Endothelial cell of umbilical vein (primary cell): ENCODE measurements around the gene PRPF19. TPM values are rescaled to one million over a fixed set of nuclear protein-coding genes. Genes with fewer than 3 reads are reported as not detected.

ENCODE experiments used
- BruUV-seq: library from RNA; stranded (reverse); fragments of 400-500 nt; replicated peaks from 2 replicates; lab custom pipeline; 2021; lab: Mats Ljungman, UMichigan
- CTCF ChIA-PET: fragments of 300-600, 350-600 bp; sonication (Branson Sonifier 250); formaldehyde crosslinking; loops from one replicate; lab custom pipeline; 2021; ENCODE audit warnings: antibody characterized with exemption, inconsistent platforms; lab: Charles Lee
- POLR2A ChIA-PET: fragments of 300-600, 350-600 bp; sonication (Branson Sonifier 250); formaldehyde crosslinking; loops from one replicate; lab custom pipeline; 2021; ENCODE audit warnings: antibody characterized with exemption, inconsistent platforms; lab: Charles Lee
- DNase-seq: peaks from one replicate; pipeline ENCODE4 v3.0.0-alpha.2; 2011; ENCODE audit warnings: low read depth, low spot score
- FAIRE-seq: peaks from 2 replicates; lab custom pipeline; 2011; peaks lifted over from hg19 to GRCh38; lab: Jason Lieb, UNC
- H2AFZ ChIP-seq: 2 replicates; pipeline ENCODE4 v1.6.0; 2012; ENCODE audit warnings: low read depth, low read length, control low read depth, inconsistent platforms
- H3K27ac ChIP-seq: 2 replicates; pipeline ENCODE4 v1.5.1; 2011; ENCODE audit warnings: low read depth, mild to moderate bottlenecking, control low read depth, low read length, moderate library complexity; ENCODE audit not compliant: insufficient read depth
- H3K27me3 ChIP-seq, 2 experiments: 2 replicates each; pipeline versions ENCODE4 v1.6.0 to v1.6.1; 2011; ENCODE audit warnings: low read length in 2 of 2, mixed read lengths in 1 of 2; ENCODE audit not compliant: control insufficient read depth in 2 of 2, insufficient read depth in 2 of 2
- H3K36me3 ChIP-seq, 2 experiments: 2 replicates in 1 of 2; 3 replicates in 1 of 2; pipeline ENCODE4 v1.5.1; 2011; ENCODE audit warnings: low read length in 2 of 2, mild to moderate bottlenecking in 1 of 2, moderate library complexity in 1 of 2; ENCODE audit not compliant: control insufficient read depth in 2 of 2, insufficient read depth in 2 of 2; ENCODE audit errors: extremely low read depth in 1 of 2
- H3K4me1 ChIP-seq: 3 replicates; pipeline ENCODE4 v1.5.1; 2011; ENCODE audit warnings: mild to moderate bottlenecking, low read length; ENCODE audit not compliant: control insufficient read depth, insufficient read depth; ENCODE audit errors: extremely low read depth
- H3K4me2 ChIP-seq: 2 replicates; pipeline ENCODE4 v1.6.1; 2011; ENCODE audit warnings: low read length, control low read depth, mixed read lengths; ENCODE audit not compliant: insufficient read depth
- H3K4me3 ChIP-seq, 3 experiments: fragments of 200-600 bp in 1 of 3; sonication (generic), shearing (Covaris generic) in 1 of 3; replicated peaks in 1 of 3; 2 replicates each; pipeline ENCODE4 v1.5.1; 2011 to 2016; ENCODE audit warnings: control low read depth in 3 of 3, low read length in 3 of 3, mild to moderate bottlenecking in 2 of 3, inconsistent platforms in 1 of 3, low read depth in 1 of 3, moderate library complexity in 1 of 3; ENCODE audit not compliant: insufficient read depth in 1 of 3
- H3K79me2 ChIP-seq: 2 replicates; pipeline ENCODE4 v1.6.0; 2012; ENCODE audit warnings: low read length, inconsistent platforms; ENCODE audit not compliant: control insufficient read depth, insufficient read depth
- H3K9ac ChIP-seq: replicated peaks from 2 replicates; pipeline ENCODE3; 2011; ENCODE audit warnings: low read length, control low read depth; ENCODE audit not compliant: insufficient read depth; ENCODE audit errors: extremely low read depth
- H3K9me1 ChIP-seq: replicated peaks from 3 replicates; pipeline ENCODE4 v1.6.0; 2011; ENCODE audit warnings: mild to moderate bottlenecking, low read length; ENCODE audit not compliant: control insufficient read depth, insufficient read depth; ENCODE audit errors: extremely low read depth
- H3K9me3 ChIP-seq: replicated peaks from 2 replicates; pipeline ENCODE4 v1.5.1; 2012; ENCODE audit warnings: low read length, inconsistent platforms; ENCODE audit not compliant: control insufficient read depth, insufficient read depth
- H4K20me1 ChIP-seq: replicated peaks from 2 replicates; pipeline ENCODE3; 2011; ENCODE audit warnings: mild to moderate bottlenecking, low read length; ENCODE audit not compliant: control insufficient read depth, insufficient read depth; ENCODE audit errors: extremely low read depth
- CTCF ChIP-seq, 2 donors: IDR thresholded peaks; 1 replicate in 1 of 2; 2 replicates in 1 of 2; pipeline ENCODE4 v1.5.1; 2011; ENCODE audit warnings: low read length in 2 of 2, mild to moderate bottlenecking in 2 of 2, moderate library complexity in 2 of 2, control low read depth in 1 of 2, inconsistent platforms in 1 of 2, low read depth in 1 of 2; ENCODE audit not compliant: insufficient read depth in 1 of 2; ENCODE audit errors: extremely low read depth in 1 of 2
- FOS ChIP-seq: IDR thresholded peaks from 2 replicates; pipeline ENCODE4 v1.6.1; 2011; ENCODE audit warnings: mild to moderate bottlenecking, low read length, moderate library complexity, borderline replicate concordance; ENCODE audit not compliant: insufficient read depth
- GATA2 ChIP-seq: IDR thresholded peaks from 2 replicates; pipeline ENCODE4 v1.7.0; 2011; ENCODE audit warnings: low read depth, mild to moderate bottlenecking, moderate library complexity, mixed read lengths, low read length; ENCODE audit not compliant: insufficient read length, insufficient read depth
- JUN ChIP-seq: IDR thresholded peaks from 2 replicates; pipeline ENCODE4 v1.6.1; 2011; ENCODE audit warnings: borderline replicate concordance, low read depth; ENCODE audit not compliant: insufficient read length, insufficient read depth
- MYC ChIP-seq: IDR thresholded peaks from one replicate; pipeline ENCODE4 v1.6.1; 2011; ENCODE audit warnings: mild to moderate bottlenecking, low read depth, low read length
- dilution Hi-C: fragments of 300-500 bp; cut with MboI; formaldehyde crosslinking; loops from one replicate; pipeline ENCODE4 v1.15.0; 2019; ENCODE audit warnings: low sequenced_read_pairs; ENCODE audit not compliant: extremely low pct_ligation_motif_present
- intact Hi-C: fragments of 100-400 bp; cut with micrococcal nuclease; formaldehyde crosslinking; loops from one replicate; pipeline ENCODE4 v1.10.0; 2022
- polyA plus RNA-seq, 4 experiments: library from polyadenylated mRNA; depleted of rRNA in 3 of 4; stranded (reverse) in 3 of 4; unstranded in 1 of 4; fragments of >200 nt; gene quantifications; 2 replicates each; pipeline versions ENCODE4 v1.2.1 to v1.2.3, GENCODE V29; 2011 to 2012; ENCODE audit warnings: missing spikeins in 1 of 4
- total RNA-seq: library from RNA; stranded (reverse); gene quantifications from 2 replicates; pipeline ENCODE4 v1.2.3, GENCODE V29; 2021

Gene PRPF19
- total and polyA plus RNA-seq, 2 donors (not counting 3 experiments of a cell fraction or from before 2014, with no cell fraction given): 97.1 to 126 TPM

GRCh38 chr11:60897496-60897895, 8.9 kb downstream of the PRPF19 start:
- Histone ChIP-seq H3K4me1 (no peaks in the 10 kb centered on the region), H4K20me1 (no peaks in the 10 kb centered on the region), H3K4me2 (no peak overlapping the region), H3K9me3 (no peaks in the 10 kb centered on the region), H3K4me3 (no peak overlapping the region), H3K79me2 (peaks cover 4% of the 10 kb centered on the region), H2AFZ (no peak overlapping the region), H3K27ac (no peak overlapping the region), H3K9me1 (no peaks in the 10 kb centered on the region), H3K36me3 (peaks cover 35 to 47% of the 10 kb centered on the region in 2 experiments), H3K9ac (no peak overlapping the region), H3K27me3 (no peaks in the 10 kb centered on the region)
- ChIA-PET POLR2A (interaction anchor here (0.6 kb wide), 1 partner anchor 58 kb away, joined by 8 read pairs; no protein-coding TSS in a partner anchor), CTCF (interaction anchor here (13.1 kb wide), 1 partner anchor 68 kb away, joined by 300 read pairs; no protein-coding TSS in a partner anchor)
- dilution Hi-C loops: no loop called here
- DNase-seq: no peak
- TF ChIP-seq JUN (no peak), MYC (no peak), FOS (no peak)
- no peak for FAIRE-seq
- intact Hi-C loops: no loop called here
- BruUV-seq: no TSS peak

- H3K36me3 ChIP-seq: peaks cover 29 to 31% of the 10 kb centered on the region in 2 experiments
Observed at GRCh38 chr11:60895687-60896086, 10.7 kb downstream of the PRPF19 start.

More at GRCh38 chr11:60895687-60896086, 10.7 kb downstream of the PRPF19 start:
- Histone ChIP-seq H3K27me3 (no peaks in the 10 kb centered on the region), H3K9me1 (no peaks in the 10 kb centered on the region), H3K4me3 (no peak overlapping the region), H3K79me2 (no peaks in the 10 kb centered on the region), H4K20me1 (no peaks in the 10 kb centered on the region), H3K9ac (no peak overlapping the region), H3K4me1 (peaks cover 14% of the 10 kb centered on the region), H3K9me3 (no peaks in the 10 kb centered on the region), H3K27ac (no peak overlapping the region), H2AFZ (no peak overlapping the region), H3K4me2 (no peak overlapping the region)
- no peak for DNase-seq
- ChIA-PET POLR2A (no interaction called here), CTCF (interaction anchor here (0.6 to 13.1 kb wide), 4 partner anchors 8 to 120 kb away, joined by 3 to 300 read pairs (median 4); no protein-coding TSS in a partner anchor)
- no peak for FAIRE-seq
- TF ChIP-seq FOS (no peak), CTCF (IDR thresholded peaks at IDR 0.05; ENCODE audit: extremely low read depth in 1 of 2, insufficient read depth in 1 of 2, low read depth in 1 of 2, low read length in 2 of 2) (no peak), MYC (no peak), JUN (no peak), GATA2 (no peak)
- no TSS peak for BruUV-seq
- dilution Hi-C loops (no loop called here), intact Hi-C loops (no loop called here)
